ENCODE measurements around the gene CNTNAP1.

The CNTNAP1 gene

GRCh38 chr17:42687707-42688320, 5.5 kb downstream of the CNTNAP1 start:
- no peaks in the 10 kb centered on the region for H3K9me3 ChIP-seq (ENCODE audit: low read depth, low read length)
- peak overlapping the region; percentile 28 for H3K27ac ChIP-seq
- peaks cover 2% of the 10 kb centered on the region; the same call in 1 of the 2 replicates for H3K36me3 ChIP-seq (ENCODE audit: insufficient read depth, low read length)
- peak overlapping the region; percentile 48 for H3K9ac ChIP-seq (ENCODE audit: insufficient read length)
- TF ChIP-seq FOXP2 (optimal IDR thresholded peaks at IDR 0.05; ENCODE audit: control extremely low read depth, extremely low read length, insufficient read depth) (no peak), EZH2 (IDR thresholded peaks at IDR 0.05) (no peak), POLR2AphosphoS5 (IDR thresholded peaks at IDR 0.05; ENCODE audit: borderline replicate concordance, low read depth, low read length) (no peak)
- DNase-seq (ENCODE audit: low read depth, low spot score): no peak
- no peak overlapping the region for H3K4me3 ChIP-seq

GRCh38 chr17:42690596-42690995, 8.3 kb downstream of the CNTNAP1 start:
- H3K36me3 ChIP-seq (ENCODE audit: insufficient read depth, low read length): peaks cover 7% of the 10 kb centered on the region; the same call in 1 of the 2 replicates
- H3K9ac ChIP-seq (ENCODE audit: insufficient read length): no peak overlapping the region
- no peak overlapping the region for H3K4me3 ChIP-seq
- H3K27ac ChIP-seq: no peak overlapping the region
- TF ChIP-seq POLR2AphosphoS5 (IDR thresholded peaks at IDR 0.05; ENCODE audit: borderline replicate concordance, low read depth, low read length) (no peak), FOXP2 (optimal IDR thresholded peaks at IDR 0.05; ENCODE audit: control extremely low read depth, extremely low read length, insufficient read depth) (no peak), EZH2 (IDR thresholded peaks at IDR 0.05) (no peak)
- no peak for DNase-seq (ENCODE audit: low read depth, low spot score)
- H3K9me3 ChIP-seq (ENCODE audit: low read depth, low read length): no peaks in the 10 kb centered on the region

GRCh38 chr17:42691021-42691545, 8.8 kb downstream of the CNTNAP1 start:
- TF ChIP-seq EZH2 (IDR thresholded peaks at IDR 0.05) (no peak), FOXP2 (optimal IDR thresholded peaks at IDR 0.05; ENCODE audit: control extremely low read depth, extremely low read length, insufficient read depth) (no peak), POLR2AphosphoS5 (IDR thresholded peaks at IDR 0.05; ENCODE audit: borderline replicate concordance, low read depth, low read length) (no peak)
- H3K36me3 ChIP-seq (ENCODE audit: insufficient read depth, low read length): peaks cover 11% of the 10 kb centered on the region; the same call in 1 of the 2 replicates
- no peak for DNase-seq (ENCODE audit: low read depth, low spot score)

GRCh38 chr17:42692489-42692888, 10.2 kb downstream of the CNTNAP1 start:
- Histone ChIP-seq H3K27ac (no peak overlapping the region), H3K9me3 (ENCODE audit: low read depth, low read length) (no peaks in the 10 kb centered on the region), H3K9ac (ENCODE audit: insufficient read length) (no peak overlapping the region), H3K36me3 (ENCODE audit: insufficient read depth, low read length) (peaks cover 12% of the 10 kb centered on the region; the same call in 1 of the 2 replicates), H3K4me3 (no peak overlapping the region)
- no peak for TF ChIP-seq FOXP2 (optimal IDR thresholded peaks at IDR 0.05; ENCODE audit: control extremely low read depth, extremely low read length, insufficient read depth)
- TF ChIP-seq EZH2 (IDR thresholded peaks at IDR 0.05): no peak
- no peak for TF ChIP-seq POLR2AphosphoS5 (IDR thresholded peaks at IDR 0.05; ENCODE audit: borderline replicate concordance, low read depth, low read length)
- DNase-seq (ENCODE audit: low read depth, low spot score): no peak

More at GRCh38 chr17:42691021-42691545, 8.8 kb downstream of the CNTNAP1 start:
- Histone ChIP-seq H3K9ac (ENCODE audit: insufficient read length) (no peak overlapping the region), H3K9me3 (ENCODE audit: low read depth, low read length) (no peaks in the 10 kb centered on the region), H3K4me3 (no peak overlapping the region), H3K27ac (no peak overlapping the region)

GRCh38 chr17:42694524-42694923, 12.2 kb downstream of the CNTNAP1 start:
- Histone ChIP-seq H3K9ac (ENCODE audit: insufficient read length) (no peak overlapping the region), H3K36me3 (ENCODE audit: insufficient read depth, low read length) (peaks cover 15% of the 10 kb centered on the region; the same call in 1 of the 2 replicates), H3K4me3 (no peak overlapping the region), H3K27ac (no peak overlapping the region), H3K9me3 (ENCODE audit: low read depth, low read length) (no peaks in the 10 kb centered on the region)
- no peak for DNase-seq (ENCODE audit: low read depth, low spot score)
- TF ChIP-seq EZH2 (IDR thresholded peaks at IDR 0.05) (no peak), POLR2AphosphoS5 (IDR thresholded peaks at IDR 0.05; ENCODE audit: borderline replicate concordance, low read depth, low read length) (no peak), FOXP2 (optimal IDR thresholded peaks at IDR 0.05; ENCODE audit: control extremely low read depth, extremely low read length, insufficient read depth) (no peak)

- H3K27ac ChIP-seq: no peak overlapping the region
- no peaks in the 10 kb centered on the region for H3K9me3 ChIP-seq (ENCODE audit: low read depth, low read length)
- no peak for TF ChIP-seq EZH2 (IDR thresholded peaks at IDR 0.05)
- no peak for TF ChIP-seq FOXP2 (optimal IDR thresholded peaks at IDR 0.05; ENCODE audit: control extremely low read depth, extremely low read length, insufficient read depth)
- no peak for TF ChIP-seq POLR2AphosphoS5 (IDR thresholded peaks at IDR 0.05; ENCODE audit: borderline replicate concordance, low read depth, low read length)
- no peak overlapping the region for H3K4me3 ChIP-seq
- peaks cover 15% of the 10 kb centered on the region; the same call in 1 of the 2 replicates for H3K36me3 ChIP-seq (ENCODE audit: insufficient read depth, low read length)
- H3K9ac ChIP-seq (ENCODE audit: insufficient read length): no peak overlapping the region
- no peak for DNase-seq (ENCODE audit: low read depth, low spot score)
Measured at GRCh38 chr17:42695500-42695899, 13.2 kb downstream of the CNTNAP1 start.

- Histone ChIP-seq H3K36me3 (ENCODE audit: insufficient read depth, low read length) (peaks cover 27% of the 10 kb centered on the region; the same call in 1 of the 2 replicates), H3K27ac (no peak overlapping the region), H3K9me3 (ENCODE audit: low read depth, low read length) (no peaks in the 10 kb centered on the region), H3K4me3 (no peak overlapping the region), H3K9ac (ENCODE audit: insufficient read length) (no peak overlapping the region)
- no peak for TF ChIP-seq EZH2 (IDR thresholded peaks at IDR 0.05)
- no peak for TF ChIP-seq POLR2AphosphoS5 (IDR thresholded peaks at IDR 0.05; ENCODE audit: borderline replicate concordance, low read depth, low read length)
- TF ChIP-seq FOXP2 (optimal IDR thresholded peaks at IDR 0.05; ENCODE audit: control extremely low read depth, extremely low read length, insufficient read depth): no peak
- DNase-seq (ENCODE audit: low read depth, low spot score): no peak
Measured at GRCh38 chr17:42697108-42697811, 14.9 kb downstream of the CNTNAP1 start.

- H3K4me3 ChIP-seq: no peak overlapping the region
- no peak for DNase-seq (ENCODE audit: low read depth, low spot score)
- TF ChIP-seq EZH2 (IDR thresholded peaks at IDR 0.05) (no peak), POLR2AphosphoS5 (IDR thresholded peaks at IDR 0.05; ENCODE audit: borderline replicate concordance, low read depth, low read length) (no peak), FOXP2 (optimal IDR thresholded peaks at IDR 0.05; ENCODE audit: control extremely low read depth, extremely low read length, insufficient read depth) (no peak)
- H3K9me3 ChIP-seq (ENCODE audit: low read depth, low read length): no peaks in the 10 kb centered on the region
- H3K36me3 ChIP-seq (ENCODE audit: insufficient read depth, low read length): peaks cover 34% of the 10 kb centered on the region; the same call in 1 of the 2 replicates
- H3K27ac ChIP-seq: no peak overlapping the region
- no peak overlapping the region for H3K9ac ChIP-seq (ENCODE audit: insufficient read length)
Measured at GRCh38 chr17:42698736-42699414, 16.5 kb downstream of the CNTNAP1 start.
